ENCODE data around the gene DNAH1.

Gene DNAH1

GRCh38 chr3:52349611-52350395, 33.7 kb downstream of the DNAH1 start:
- no peak for DNase-seq (ENCODE audit: low read depth)
- TF ChIP-seq CTCF (conservative IDR thresholded peaks at IDR 0.05; ENCODE audit: low read depth, low read length), result no peak
- no peak overlapping the region for H3K4me3 ChIP-seq (ENCODE audit: low read length)

GRCh38 chr3:52350416-52350815, 34.3 kb downstream of the DNAH1 start:
- DNase-seq (ENCODE audit: low read depth), result no peak
- H3K4me3 ChIP-seq (ENCODE audit: low read length), result no peak overlapping the region
- no peak for TF ChIP-seq CTCF (conservative IDR thresholded peaks at IDR 0.05; ENCODE audit: low read depth, low read length)

GRCh38 chr3:52350981-52351761, 35.1 kb downstream of the DNAH1 start:
- no peak for DNase-seq (ENCODE audit: low read depth)
- no peak overlapping the region for H3K4me3 ChIP-seq (ENCODE audit: low read length)
- TF ChIP-seq CTCF (conservative IDR thresholded peaks at IDR 0.05; ENCODE audit: low read depth, low read length), result no peak

- DNase-seq (ENCODE audit: low read depth), result no peak
- no peak for TF ChIP-seq CTCF (conservative IDR thresholded peaks at IDR 0.05; ENCODE audit: low read depth, low read length)
Measured at GRCh38 chr3:52351762-52352368, 35.7 kb downstream of the DNAH1 start.

GRCh38 chr3:52352566-52352965, 36.4 kb downstream of the DNAH1 start:
- no peak for DNase-seq (ENCODE audit: low read depth)
- no peak for TF ChIP-seq CTCF (conservative IDR thresholded peaks at IDR 0.05; ENCODE audit: low read depth, low read length)
- H3K4me3 ChIP-seq (ENCODE audit: low read length), result no peak overlapping the region

More at GRCh38 chr3:52351762-52352368, 35.7 kb downstream of the DNAH1 start:
- no peak overlapping the region for H3K4me3 ChIP-seq (ENCODE audit: low read length)

- no peak for TF ChIP-seq CTCF (conservative IDR thresholded peaks at IDR 0.05; ENCODE audit: low read depth, low read length)
- no peak overlapping the region for H3K4me3 ChIP-seq (ENCODE audit: low read length)
- DNase-seq (ENCODE audit: low read depth), result no peak
Measured at GRCh38 chr3:52353291-52353855, 37.3 kb downstream of the DNAH1 start.

All from retinal pigment epithelial cell (primary cell).